Measurements from ENCODE around the gene CDKN2AIP. TPM values are rescaled to one million over a fixed set of nuclear protein-coding genes. Genes with fewer than 3 reads are reported as not detected.

CDKN2AIP gene
- total RNA-seq, 4 donors from 2014 or later, result 19.4 to 21.8 (median 20.5) TPM

DNA sequence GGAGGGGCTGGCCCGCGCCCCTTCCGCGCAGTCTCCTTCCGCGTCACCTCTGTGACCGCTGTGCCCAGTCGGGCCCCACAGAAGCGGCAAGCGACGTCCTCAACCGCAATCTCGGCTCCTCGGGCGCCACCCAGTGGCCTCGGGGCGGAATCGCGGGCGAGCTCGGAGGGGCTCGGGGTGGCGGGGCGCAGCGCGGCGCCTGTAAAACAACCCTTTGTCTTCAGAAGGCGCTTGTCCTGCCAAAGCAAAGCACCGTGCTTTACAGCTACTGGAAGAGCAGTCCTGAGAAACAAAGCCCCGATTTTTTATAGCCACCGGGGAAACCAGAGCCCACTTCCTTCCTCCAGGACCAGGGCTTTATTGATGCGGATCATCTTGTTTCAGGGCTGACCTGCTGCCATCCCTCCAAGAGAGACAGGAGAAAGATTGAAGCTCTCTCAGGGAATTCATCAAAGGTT lies 37.3 kb upstream of the CDKN2AIP start:
- WGBS, result 1% methylated on average over 29 of the region's 32 CpGs

GRCh38 chr4:183407635-183408464 lies 36.6 kb upstream of the CDKN2AIP start:
- Histone ChIP-seq H3K27ac (replicated peaks in 1 of 4) (peak overlapping the region; percentile 3 to 61 (median 42)), H3K4me3 (peak overlapping the region; percentile 46 to 63 (median 49)), H3K27me3 (no peaks in the 10 kb centered on the region), H3K4me1 (peaks cover 0 to 7% (median 5%) of the 10 kb centered on the region in 4 donors), H3K9me3 (no peaks in the 10 kb centered on the region), H3K36me3 (no peaks in the 10 kb centered on the region)
- WGBS, result 87% methylated on average over 8 of the region's 8 CpGs
- intact Hi-C loops (cut with DNase I), result loop anchor here (10.0 kb wide), 1 partner anchor 113 kb away; no protein-coding TSS in a partner anchor
- TF ChIP-seq POLR2A (IDR thresholded peaks at IDR 0.05; ENCODE audit: low read depth) (no peak), EP300 (IDR thresholded peaks at IDR 0.05) (no peak), CTCF (IDR thresholded peaks at IDR 0.05) (no peak), POLR2AphosphoS5 (IDR thresholded peaks at IDR 0.05) (no peak)
- no peak for DNase-seq (ENCODE audit: extremely low spot score)

More for the DNA sequence above, 37.3 kb upstream of the CDKN2AIP start:
- H3K4me1 ChIP-seq, result peaks cover 0 to 7% (median 5%) of the 10 kb centered on the region in 4 donors
- peak overlapping the region; percentile 3 to 61 (median 42) for H3K27ac ChIP-seq (replicated peaks in 1 of 4)
- intact Hi-C loops (cut with DNase I), result loop anchor here (10.0 kb wide), 1 partner anchor 112 kb away; no protein-coding TSS in a partner anchor
- H3K36me3 ChIP-seq, result no peaks in the 10 kb centered on the region
- peak; percentile 94 for DNase-seq (ENCODE audit: extremely low spot score)
- no peaks in the 10 kb centered on the region for H3K27me3 ChIP-seq
- H3K9me3 ChIP-seq, result no peaks in the 10 kb centered on the region
- TF ChIP-seq POLR2AphosphoS5 (IDR thresholded peaks at IDR 0.05) (peak in 1 of 2 donors; percentile 57), CTCF (IDR thresholded peaks at IDR 0.05) (peak in 2 of 3 experiments; percentile 87 to 95), EP300 (IDR thresholded peaks at IDR 0.05) (no peak)
- H3K4me3 ChIP-seq, result peak overlapping the region; percentile 46 to 63 (median 49)

DNA sequence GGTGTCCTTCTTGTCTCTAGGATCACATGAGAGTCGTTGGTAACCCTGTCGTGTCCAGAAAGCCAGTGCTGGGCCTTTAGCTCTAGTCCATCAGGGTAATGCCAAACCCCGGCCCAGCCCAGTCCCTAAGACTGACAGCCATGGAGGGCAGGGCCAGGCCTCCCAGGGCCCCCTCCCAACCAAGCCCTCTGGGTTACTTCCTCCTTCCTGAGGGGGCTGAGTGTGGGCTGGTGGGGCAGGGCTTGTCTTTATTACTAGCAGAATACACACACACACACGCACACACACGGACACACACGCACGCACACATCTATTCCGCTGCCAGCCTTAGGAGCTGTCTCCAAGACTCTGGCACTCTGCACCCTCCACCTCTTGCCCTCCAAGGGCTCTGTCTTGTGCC lies 35.6 kb upstream of the CDKN2AIP start:
- no peak for DNase-seq (ENCODE audit: extremely low spot score)
- H3K9me3 ChIP-seq, result no peaks in the 10 kb centered on the region
- H3K27me3 ChIP-seq, result no peaks in the 10 kb centered on the region
- TF ChIP-seq POLR2A (IDR thresholded peaks at IDR 0.05; ENCODE audit: low read depth), result no peak
- H3K4me3 ChIP-seq, result no peak overlapping the region
- peaks cover 0 to 7% (median 5%) of the 10 kb centered on the region in 4 donors for H3K4me1 ChIP-seq
- H3K27ac ChIP-seq (replicated peaks in 1 of 4), result no peak overlapping the region
- WGBS, result 80% methylated on average over 7 of the region's 8 CpGs
- intact Hi-C loops (cut with DNase I), result loop anchor here (10.0 kb wide), 1 partner anchor 114 kb away; no protein-coding TSS in a partner anchor
- no peaks in the 10 kb centered on the region for H3K36me3 ChIP-seq

- peaks cover 0 to 7% (median 5%) of the 10 kb centered on the region in 4 donors for H3K4me1 ChIP-seq
- DNase-seq (ENCODE audit: extremely low spot score), result no peak
- no peaks in the 10 kb centered on the region for H3K36me3 ChIP-seq
- whole genome bisulfite sequencing, result 100% methylated on average over 3 of the region's 4 CpGs
- H3K4me3 ChIP-seq, result no peak overlapping the region
- no peak overlapping the region for H3K27ac ChIP-seq (replicated peaks in 1 of 4)
- intact Hi-C loops (cut with DNase I), result loop anchor here (10.0 kb wide), 1 partner anchor 115 kb away; no protein-coding TSS in a partner anchor
- TF ChIP-seq CTCF (IDR thresholded peaks at IDR 0.05) (no peak), POLR2AphosphoS5 (IDR thresholded peaks at IDR 0.05) (no peak), POLR2A (IDR thresholded peaks at IDR 0.05; ENCODE audit: low read depth) (no peak), EP300 (IDR thresholded peaks at IDR 0.05) (no peak)
- H3K27me3 ChIP-seq, result no peaks in the 10 kb centered on the region
- no peaks in the 10 kb centered on the region for H3K9me3 ChIP-seq
Measured at GRCh38 chr4:183409483-183409882, 35.0 kb upstream of the CDKN2AIP start.

- WGBS, result 91% methylated on average over 9 of the region's 9 CpGs
- Histone ChIP-seq H3K27me3 (no peaks in the 10 kb centered on the region), H3K9me3 (no peaks in the 10 kb centered on the region), H3K4me3 (no peak overlapping the region), H3K27ac (replicated peaks in 1 of 4) (no peak overlapping the region), H3K36me3 (no peaks in the 10 kb centered on the region), H3K4me1 (peaks cover 0 to 7% (median 5%) of the 10 kb centered on the region in 4 donors)
- TF ChIP-seq POLR2AphosphoS5 (IDR thresholded peaks at IDR 0.05), result no peak
- TF ChIP-seq POLR2A (IDR thresholded peaks at IDR 0.05; ENCODE audit: low read depth), result no peak
- no peak for TF ChIP-seq CTCF (IDR thresholded peaks at IDR 0.05)
- TF ChIP-seq EP300 (IDR thresholded peaks at IDR 0.05), result no peak
- intact Hi-C loops (cut with DNase I), result loop anchor here (10.0 kb wide), 1 partner anchor 115 kb away; no protein-coding TSS in a partner anchor
- no peak for DNase-seq (ENCODE audit: extremely low spot score)
Measured at GRCh38 chr4:183409934-183410333, 34.5 kb upstream of the CDKN2AIP start.
